SJCRH30 (cell line): ENCODE data around the gene RPTN. TPM values are rescaled to one million over a fixed set of nuclear protein-coding genes. Genes with fewer than 3 reads are reported as not detected.

Source experiments
- DNase-seq, 2 experiments: peaks; one replicate each; pipeline ENCODE4 v3.0.0-alpha.2; 2015 to 2020
- H3K27ac ChIP-seq: fragments of 250-450 bp; sonication (Bioruptor Pico); 2 replicates; pipeline ENCODE4 v1.5.1; 2020; ENCODE audit warnings: mild to moderate bottlenecking, moderate library complexity
- H3K27me3 ChIP-seq: fragments of 250-450 bp; sonication (Bioruptor Pico); 2 replicates; pipeline ENCODE4 v1.5.1; 2020; ENCODE audit warnings: mild to moderate bottlenecking, moderate library complexity
- H3K36me3 ChIP-seq: fragments of 250-450 bp; sonication (Bioruptor Pico); 2 replicates; pipeline ENCODE4 v1.5.1; 2020; ENCODE audit warnings: mild to moderate bottlenecking, moderate library complexity
- H3K4me1 ChIP-seq: fragments of 250-450 bp; sonication (Bioruptor Pico); 2 replicates; pipeline ENCODE4 v1.5.1; 2020; ENCODE audit warnings: mild to moderate bottlenecking, moderate library complexity
- H3K4me3 ChIP-seq: fragments of 250-450 bp; sonication (Bioruptor Pico); 2 replicates; pipeline ENCODE4 v1.5.1; 2020; ENCODE audit warnings: mild to moderate bottlenecking, moderate library complexity
- H3K9me3 ChIP-seq: fragments of 250-450 bp; sonication (Bioruptor Pico); replicated peaks from 2 replicates; pipeline ENCODE4 v1.5.1; 2020; ENCODE audit warnings: mild to moderate bottlenecking, moderate library complexity
- total RNA-seq: library from RNA; depleted of rRNA; stranded (reverse); fragments of >200 nt; shearing (Covaris generic); gene quantifications from 2 replicates; pipeline ENCODE4 v1.2.3, GENCODE V29; 2014

The RPTN gene
- total RNA-seq, 1 experiment from 2014 or later = not detected

- no peak for DNase-seq
- Histone ChIP-seq H3K9me3 (no peaks in the 10 kb centered on the region), H3K4me1 (no peaks in the 10 kb centered on the region), H3K4me3 (no peak overlapping the region), H3K36me3 (no peaks in the 10 kb centered on the region), H3K27me3 (no peaks in the 10 kb centered on the region), H3K27ac (no peak overlapping the region)
Measured at GRCh38 chr1:152179566-152179965, 20.5 kb upstream of the RPTN start.

- no peaks in the 10 kb centered on the region for H3K4me1 ChIP-seq
- H3K4me3 ChIP-seq = no peak overlapping the region
- no peaks in the 10 kb centered on the region for H3K9me3 ChIP-seq
- no peak overlapping the region for H3K27ac ChIP-seq
- no peaks in the 10 kb centered on the region for H3K27me3 ChIP-seq
- H3K36me3 ChIP-seq = no peaks in the 10 kb centered on the region
- DNase-seq = no peak
Measured at GRCh38 chr1:152170287-152170905, 11.4 kb upstream of the RPTN start.

GRCh38 chr1:152169366-152170025 lies 10.5 kb upstream of the RPTN start:
- Histone ChIP-seq H3K4me3 (no peak overlapping the region), H3K4me1 (no peaks in the 10 kb centered on the region), H3K27ac (no peak overlapping the region)

GRCh38 chr1:152168535-152168868 lies 9.5 kb upstream of the RPTN start:
- no peaks in the 10 kb centered on the region for H3K9me3 ChIP-seq
- H3K27ac ChIP-seq = no peak overlapping the region
- H3K4me1 ChIP-seq = no peaks in the 10 kb centered on the region
- no peak for DNase-seq
- H3K36me3 ChIP-seq = no peaks in the 10 kb centered on the region
- no peak overlapping the region for H3K4me3 ChIP-seq
- no peaks in the 10 kb centered on the region for H3K27me3 ChIP-seq

More at GRCh38 chr1:152169366-152170025, 10.5 kb upstream of the RPTN start:
- H3K9me3 ChIP-seq = no peaks in the 10 kb centered on the region
- no peak for DNase-seq
- H3K36me3 ChIP-seq = no peaks in the 10 kb centered on the region
- H3K27me3 ChIP-seq = no peaks in the 10 kb centered on the region

DNA sequence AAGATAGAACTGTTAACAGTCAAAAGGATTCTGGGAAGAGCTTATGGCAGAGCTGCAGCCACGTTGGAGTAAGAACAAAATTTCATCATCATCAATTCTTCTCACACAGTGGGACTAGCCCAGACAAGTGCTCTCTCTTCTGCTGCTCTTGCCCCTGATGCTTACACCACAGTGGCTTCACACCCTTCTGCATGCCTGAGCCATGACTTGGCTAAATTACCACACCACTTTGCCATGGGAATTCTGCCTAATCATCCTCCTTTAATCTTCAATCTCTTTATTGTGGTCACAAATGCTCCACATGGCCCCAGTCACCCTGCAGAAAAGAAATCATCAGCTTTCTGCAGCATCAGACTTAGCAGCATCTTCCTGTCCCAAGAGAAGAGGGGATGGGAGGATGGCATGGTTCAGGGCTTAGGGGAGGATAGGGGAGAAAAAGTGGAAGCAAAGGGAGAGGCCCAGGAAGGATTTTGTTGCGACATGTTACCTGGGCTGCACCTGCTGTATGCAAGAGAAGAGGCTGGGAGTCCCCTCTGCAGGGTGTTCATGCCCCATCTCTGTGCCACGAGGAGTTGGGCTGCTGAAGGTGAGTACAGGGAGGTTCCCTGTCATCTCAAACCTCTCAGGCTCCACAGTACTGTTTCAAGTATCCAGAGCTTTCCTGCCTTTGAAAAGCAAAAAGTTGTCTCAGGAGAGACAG lies 9.0 kb upstream of the RPTN start:
- no peaks in the 10 kb centered on the region for H3K4me1 ChIP-seq
- DNase-seq = no peak
- no peak overlapping the region for H3K4me3 ChIP-seq
- no peaks in the 10 kb centered on the region for H3K36me3 ChIP-seq
- H3K27me3 ChIP-seq = no peaks in the 10 kb centered on the region
- no peaks in the 10 kb centered on the region for H3K9me3 ChIP-seq
- H3K27ac ChIP-seq = no peak overlapping the region

- Histone ChIP-seq H3K9me3 (no peaks in the 10 kb centered on the region), H3K4me1 (no peaks in the 10 kb centered on the region), H3K36me3 (no peaks in the 10 kb centered on the region), H3K27me3 (no peaks in the 10 kb centered on the region), H3K4me3 (no peak overlapping the region), H3K27ac (no peak overlapping the region)
- no peak for DNase-seq
Measured at GRCh38 chr1:152166966-152167365, 7.9 kb upstream of the RPTN start.

- Histone ChIP-seq H3K36me3 (no peaks in the 10 kb centered on the region), H3K4me3 (no peak overlapping the region), H3K27ac (no peak overlapping the region), H3K27me3 (no peaks in the 10 kb centered on the region), H3K9me3 (no peaks in the 10 kb centered on the region), H3K4me1 (no peaks in the 10 kb centered on the region)
- DNase-seq = no peak
Measured at GRCh38 chr1:152165286-152166077, 6.5 kb upstream of the RPTN start.

DNA sequence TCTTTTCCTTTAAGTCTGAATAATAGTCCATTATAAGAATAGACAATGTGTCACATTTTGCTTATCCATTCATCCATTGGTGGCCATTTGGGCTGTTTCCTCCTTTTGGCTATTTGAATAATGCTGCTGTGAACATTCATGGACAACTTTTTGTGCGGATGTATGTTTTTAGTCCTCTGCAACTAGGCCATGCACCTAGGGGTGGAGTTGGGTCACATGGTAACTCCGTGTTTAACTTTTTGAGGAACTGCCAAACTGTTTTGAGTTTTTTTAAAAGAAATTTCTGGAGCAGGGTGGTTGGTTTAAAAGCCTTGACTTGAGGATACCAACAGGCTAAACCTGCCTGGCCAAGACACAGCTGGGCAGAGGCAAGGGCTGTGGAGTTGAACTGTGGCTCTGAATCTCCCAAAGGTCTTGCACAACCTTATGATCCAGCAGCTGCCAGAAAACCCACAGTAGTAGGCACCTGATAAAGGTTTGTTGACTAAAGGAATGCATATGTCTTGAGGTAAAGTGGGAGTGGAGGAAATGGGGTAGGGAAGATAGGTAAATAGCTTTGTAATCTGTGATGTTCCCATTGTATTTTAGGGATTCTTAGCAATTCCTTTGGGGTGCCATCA lies 5.6 kb upstream of the RPTN start:
- no peak overlapping the region for H3K4me3 ChIP-seq
- no peak for DNase-seq
- no peaks in the 10 kb centered on the region for H3K36me3 ChIP-seq
- no peaks in the 10 kb centered on the region for H3K9me3 ChIP-seq
- no peak overlapping the region for H3K27ac ChIP-seq
- no peaks in the 10 kb centered on the region for H3K4me1 ChIP-seq
- H3K27me3 ChIP-seq = no peaks in the 10 kb centered on the region

- no peak for DNase-seq
- no peaks in the 10 kb centered on the region for H3K9me3 ChIP-seq
- H3K27me3 ChIP-seq = no peaks in the 10 kb centered on the region
- H3K4me3 ChIP-seq = no peak overlapping the region
- no peaks in the 10 kb centered on the region for H3K4me1 ChIP-seq
- H3K36me3 ChIP-seq = no peaks in the 10 kb centered on the region
- H3K27ac ChIP-seq = no peak overlapping the region
Measured at GRCh38 chr1:152162792-152163463, 3.9 kb upstream of the RPTN start.

GRCh38 chr1:152160576-152160975 lies 1.5 kb upstream of the RPTN start:
- Histone ChIP-seq H3K9me3 (no peaks in the 10 kb centered on the region), H3K27ac (no peak overlapping the region), H3K4me3 (no peak overlapping the region), H3K4me1 (no peaks in the 10 kb centered on the region), H3K27me3 (no peaks in the 10 kb centered on the region), H3K36me3 (no peaks in the 10 kb centered on the region)
- DNase-seq = no peak

- Histone ChIP-seq H3K27me3 (no peaks in the 10 kb centered on the region), H3K4me3 (no peak overlapping the region), H3K4me1 (no peaks in the 10 kb centered on the region), H3K9me3 (no peaks in the 10 kb centered on the region), H3K36me3 (no peaks in the 10 kb centered on the region), H3K27ac (no peak overlapping the region)
- DNase-seq = no peak
Measured at GRCh38 chr1:152153996-152154395, 5.0 kb downstream of the RPTN start.

DNA sequence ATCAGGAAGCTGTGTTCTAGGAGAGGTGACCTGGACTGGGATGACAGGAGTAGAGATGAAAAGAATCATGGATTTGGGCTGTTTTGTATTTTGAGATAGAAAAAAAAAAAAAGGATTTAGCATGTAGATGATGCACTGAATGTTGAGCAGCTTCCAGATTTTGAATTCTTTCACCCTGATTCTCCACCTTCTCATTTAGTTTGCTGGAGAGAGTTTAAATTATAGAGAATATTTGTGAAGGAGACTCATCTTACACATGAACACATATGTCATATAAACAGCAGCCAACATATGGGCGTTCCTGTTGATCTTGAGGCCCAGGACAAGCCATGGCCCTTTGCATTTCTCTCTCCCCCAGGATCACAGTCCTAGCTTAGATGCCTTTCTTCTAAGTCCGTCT lies 7.4 kb downstream of the RPTN start:
- Histone ChIP-seq H3K27ac (no peak overlapping the region), H3K27me3 (no peaks in the 10 kb centered on the region), H3K9me3 (no peaks in the 10 kb centered on the region), H3K4me1 (no peaks in the 10 kb centered on the region), H3K4me3 (no peak overlapping the region), H3K36me3 (no peaks in the 10 kb centered on the region)
- DNase-seq = no peak

GRCh38 chr1:152148981-152149380 lies 10.0 kb downstream of the RPTN start:
- Histone ChIP-seq H3K4me3 (no peak overlapping the region), H3K27ac (no peak overlapping the region), H3K36me3 (no peaks in the 10 kb centered on the region), H3K9me3 (no peaks in the 10 kb centered on the region), H3K27me3 (no peaks in the 10 kb centered on the region), H3K4me1 (no peaks in the 10 kb centered on the region)
- no peak for DNase-seq

DNA sequence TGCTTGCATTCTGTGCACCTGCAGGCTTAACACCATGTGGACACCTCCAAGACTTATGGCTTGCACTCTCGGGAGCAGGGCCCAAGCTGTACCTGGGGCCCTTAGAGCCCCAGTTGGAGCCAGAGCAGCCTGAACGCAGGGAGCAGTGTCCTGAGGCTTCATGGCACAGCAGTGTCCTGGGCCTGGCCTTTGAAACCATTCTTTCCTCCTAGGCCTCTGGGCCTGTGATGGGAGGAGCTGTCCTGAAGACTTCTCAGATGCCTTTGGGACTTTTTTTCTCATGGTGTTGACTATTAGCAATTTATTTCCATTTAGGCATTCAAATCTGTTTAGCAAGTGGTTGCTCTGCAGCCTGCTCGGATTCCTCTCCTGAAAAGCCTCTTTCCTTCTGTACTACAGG lies 11.0 kb downstream of the RPTN start:
- Histone ChIP-seq H3K4me1 (no peaks in the 10 kb centered on the region), H3K27ac (no peak overlapping the region), H3K4me3 (no peak overlapping the region), H3K27me3 (no peaks in the 10 kb centered on the region), H3K9me3 (no peaks in the 10 kb centered on the region), H3K36me3 (no peaks in the 10 kb centered on the region)
- DNase-seq = no peak
